Measurements from ENCODE around the gene CLIP1.

The CLIP1 gene

GRCh38 chr12:122354958-122355641, 67.4 kb downstream of the CLIP1 start:
- no peak for DNase-seq

DNA sequence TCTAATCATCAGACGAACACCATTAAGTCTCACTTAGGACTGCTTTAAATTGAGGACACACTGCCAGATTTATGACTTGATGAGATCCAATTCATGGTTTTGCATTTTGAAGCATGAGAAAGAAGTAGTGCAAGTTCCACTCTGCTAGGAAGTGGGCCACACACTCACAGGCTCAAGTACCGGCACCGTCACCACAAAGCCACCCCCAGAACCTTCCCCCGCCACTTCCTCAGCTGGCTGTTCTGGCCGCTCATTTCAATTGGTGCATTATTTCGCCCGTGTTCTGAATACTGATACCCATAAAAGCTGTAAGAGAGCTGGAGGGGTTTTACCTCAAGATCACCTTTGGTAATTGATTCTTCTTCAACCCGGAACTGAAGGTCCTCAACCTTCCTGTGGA, 70.1 kb downstream of the CLIP1 start:
- DNase-seq, result no peak

DNA sequence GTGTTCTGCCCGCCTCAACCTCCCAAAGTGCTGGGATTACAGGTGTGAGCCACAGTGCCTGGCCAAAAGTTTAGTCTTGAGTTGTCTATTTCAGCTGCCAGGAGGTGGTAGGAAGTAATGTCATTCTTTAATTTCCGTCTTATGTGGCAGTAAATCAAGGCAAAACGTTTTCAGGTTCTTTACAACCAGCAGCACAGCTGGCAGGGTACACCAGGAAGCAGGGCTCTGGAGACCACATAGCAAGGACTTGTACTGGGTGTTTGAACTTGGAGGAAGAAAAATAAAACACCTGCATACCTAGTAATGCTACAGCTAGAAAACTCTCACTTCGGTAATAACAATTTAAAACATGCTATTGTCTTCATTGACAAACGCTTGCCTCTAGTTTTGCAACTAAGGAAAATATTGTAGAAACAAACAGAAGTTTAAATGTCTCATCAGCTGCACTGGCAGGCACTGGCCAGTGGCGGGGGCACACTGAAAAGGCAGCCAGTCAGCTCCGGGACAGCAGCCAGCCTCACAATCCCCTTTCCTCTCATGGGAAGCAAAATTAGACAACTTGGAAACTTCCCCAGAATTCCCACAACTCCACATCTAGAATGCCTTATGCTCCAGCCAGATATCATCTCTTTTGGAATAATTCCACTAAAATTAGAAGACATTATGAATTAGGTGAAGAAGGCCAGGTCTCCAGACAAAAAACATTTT, 72.2 kb downstream of the CLIP1 start:
- no peak for DNase-seq

DNA sequence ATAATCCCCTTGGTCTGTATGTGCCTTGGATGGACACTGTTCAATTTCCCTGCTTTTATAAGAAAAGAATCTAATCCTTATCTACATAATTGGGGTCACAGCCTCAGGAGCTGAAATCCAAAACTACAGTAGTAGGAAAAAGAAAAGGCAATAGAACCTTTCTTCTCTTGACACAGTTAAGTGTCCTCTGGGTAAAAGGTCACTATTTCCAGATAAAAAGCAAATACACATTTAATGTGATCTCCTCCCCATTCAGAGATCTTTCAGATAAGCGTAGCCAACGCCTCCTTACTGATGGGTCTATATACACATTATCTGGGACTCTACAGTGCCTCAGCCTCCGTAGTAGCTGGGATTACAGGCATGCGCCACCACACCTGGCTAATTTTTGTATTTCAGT, 73.4 kb downstream of the CLIP1 start:
- DNase-seq, result no peak

DNA sequence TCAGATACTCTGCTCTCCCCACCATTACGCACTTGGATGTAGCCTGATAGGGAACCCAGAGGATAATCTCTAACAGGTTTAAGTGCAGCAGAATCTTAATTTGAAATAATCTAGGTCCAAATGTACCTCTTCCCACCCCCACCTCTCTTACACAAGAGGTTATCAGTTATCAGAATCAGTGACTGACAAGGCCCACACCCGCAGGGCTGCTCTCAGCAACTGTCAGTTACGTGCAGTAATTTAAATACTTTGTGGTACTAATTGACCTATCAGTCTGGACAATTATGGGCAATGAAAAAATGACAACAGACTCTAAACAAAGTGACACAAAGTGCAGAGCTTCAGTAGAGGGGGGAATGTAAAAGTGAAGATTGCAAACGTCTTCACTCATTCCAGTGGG, 74.0 kb downstream of the CLIP1 start:
- DNase-seq, result no peak

- no peak for DNase-seq
Measured at GRCh38 chr12:122346054-122346453, 76.4 kb downstream of the CLIP1 start.

DNA sequence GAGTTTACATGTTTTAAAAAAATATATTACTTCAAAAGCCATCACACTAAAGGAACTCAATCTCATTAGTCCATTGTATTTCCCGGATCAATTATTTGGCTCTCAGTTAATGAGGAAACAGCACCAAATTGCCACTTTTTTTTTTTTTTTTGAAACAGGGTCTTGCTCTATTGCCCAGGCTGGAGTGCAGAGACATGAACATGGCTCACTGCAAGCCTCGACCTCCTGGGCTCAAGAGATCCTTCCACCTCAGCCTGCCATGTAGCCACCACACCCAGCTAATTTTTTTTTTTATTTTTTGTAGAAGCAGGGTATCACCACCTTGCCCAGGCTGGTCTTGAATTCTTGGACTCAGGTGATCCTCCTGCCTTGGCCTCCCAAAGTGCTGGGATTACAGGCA, 77.4 kb downstream of the CLIP1 start:
- DNase-seq, result no peak

DNA sequence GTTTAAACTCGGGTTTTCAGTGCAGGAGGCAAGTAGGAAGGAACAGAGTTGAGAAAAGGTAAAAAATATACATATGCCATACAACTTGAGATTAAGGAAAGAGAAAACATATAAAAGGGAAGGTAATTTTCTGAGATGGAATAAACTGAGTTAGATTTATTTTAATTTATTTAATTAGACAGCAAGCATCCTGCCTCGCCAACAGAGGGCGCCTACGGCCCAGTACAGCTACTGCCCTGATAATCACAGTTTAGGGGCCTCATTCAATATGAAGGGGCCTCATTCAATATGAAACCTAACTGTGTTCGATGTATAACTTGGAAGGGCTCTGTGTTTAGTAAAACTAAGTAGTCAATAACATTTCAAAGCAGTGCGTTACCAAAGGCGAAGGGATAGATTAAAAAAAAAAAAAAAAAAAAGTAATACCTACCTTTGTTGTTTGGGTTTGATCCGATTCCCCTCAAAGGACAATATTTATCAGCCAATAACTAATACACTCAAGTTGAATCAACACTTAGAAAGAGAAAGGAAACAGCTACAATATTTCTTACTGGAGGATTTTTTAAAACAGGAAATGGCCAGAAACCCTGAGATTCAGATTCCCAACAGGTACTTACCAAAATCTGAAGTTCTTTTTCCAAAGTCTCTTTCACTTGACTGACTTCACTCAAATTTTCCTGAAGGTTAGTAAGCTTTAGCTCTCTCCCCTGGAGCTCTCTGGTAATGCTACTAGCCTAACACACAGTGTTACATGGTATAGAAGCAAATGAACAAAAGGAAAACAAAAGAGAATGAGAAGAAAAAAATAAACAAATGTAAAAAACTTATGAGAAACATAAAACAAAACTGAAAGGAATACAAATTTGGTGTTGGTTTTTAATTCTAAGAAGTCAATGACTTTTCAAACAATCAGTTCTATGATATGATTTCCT, 86.2 kb downstream of the CLIP1 start:
- DNase-seq, result peak; percentile 50

DNA sequence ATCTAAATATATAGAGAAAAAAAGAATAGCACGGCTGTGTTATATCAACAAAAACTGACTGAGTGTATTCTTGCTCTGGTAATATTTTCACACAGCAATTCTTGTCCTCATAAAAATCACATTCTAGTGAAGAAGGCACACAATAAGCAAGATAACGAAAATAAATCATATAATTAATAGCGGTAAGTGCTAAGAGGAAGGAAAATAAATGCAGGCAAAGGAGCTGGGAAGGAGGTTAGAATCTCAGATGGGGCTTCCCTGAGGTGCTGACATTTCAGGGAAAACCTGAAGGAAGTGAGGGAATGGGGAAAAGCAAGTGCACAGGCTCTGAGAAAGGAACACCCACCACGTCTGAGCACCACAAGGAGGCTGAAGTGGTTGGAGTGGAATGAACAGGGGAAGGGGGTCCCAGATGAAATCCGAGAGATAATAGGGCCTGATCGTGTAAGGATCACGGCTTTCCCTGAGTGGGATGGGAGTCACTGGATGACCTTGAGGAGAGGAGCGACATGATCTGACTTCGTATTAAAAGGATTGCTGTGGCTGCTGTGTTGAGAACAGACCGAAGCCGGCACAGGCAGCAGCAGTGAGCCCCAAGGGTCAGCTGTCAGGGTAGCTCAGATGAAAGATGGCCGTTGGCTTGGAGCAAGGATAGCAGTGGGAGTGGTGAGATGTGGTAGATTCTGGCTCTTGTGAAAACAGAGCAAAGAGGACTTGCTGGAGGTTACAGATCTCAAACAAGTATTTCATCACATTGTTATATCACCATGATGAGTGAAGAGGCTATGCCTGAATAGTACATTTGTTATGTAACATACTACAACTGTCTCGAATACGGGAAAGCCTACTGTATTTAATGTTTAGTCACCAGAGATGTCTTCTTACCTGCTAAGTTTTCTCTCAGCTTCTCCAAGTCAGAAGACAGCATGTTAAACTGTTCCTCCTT, 89.1 kb downstream of the CLIP1 start:
- DNase-seq, result no peak

DNA sequence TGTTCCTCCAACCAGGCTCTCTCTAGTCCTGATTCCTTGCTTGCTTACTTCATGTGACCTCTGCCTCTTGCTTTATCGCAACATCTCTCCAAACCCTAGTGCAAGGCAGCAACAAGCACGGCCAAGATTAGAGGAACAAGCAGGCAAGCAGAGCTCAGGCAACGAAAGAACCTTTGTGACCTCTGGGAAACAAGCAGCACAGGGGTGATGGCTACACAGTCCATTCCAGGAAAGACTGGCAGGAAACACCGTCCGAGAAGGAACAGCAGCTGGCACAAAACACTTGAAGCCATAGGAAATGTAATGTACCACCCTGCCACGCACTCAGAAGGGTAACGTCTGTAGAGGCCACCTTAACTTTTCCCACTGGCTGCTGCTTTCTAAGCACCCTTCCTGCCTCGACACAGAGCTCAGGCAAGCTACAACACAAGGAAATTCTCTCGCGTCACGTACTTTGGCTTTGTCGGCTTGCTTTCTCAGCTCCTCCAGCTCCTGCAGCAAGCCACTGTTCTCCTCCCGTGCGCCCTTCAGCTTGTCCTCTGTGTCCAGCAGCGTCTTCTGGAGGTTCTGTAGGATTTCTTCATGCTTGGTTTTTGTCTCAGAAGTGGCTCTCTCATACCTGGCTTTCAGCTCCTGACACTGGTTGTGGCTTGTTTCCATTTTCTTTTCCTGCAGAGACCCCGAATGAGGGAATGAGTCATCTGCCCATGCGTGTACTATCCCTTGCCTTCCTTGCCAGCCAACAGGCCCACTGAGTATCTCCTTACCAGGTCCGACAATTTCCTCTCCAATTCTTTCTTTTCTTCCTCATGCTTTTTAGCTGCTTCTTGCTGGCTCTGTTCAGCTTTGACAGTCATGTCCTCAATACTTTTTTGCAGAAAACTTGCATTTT, 94.7 kb downstream of the CLIP1 start:
- no peak for DNase-seq

DNA sequence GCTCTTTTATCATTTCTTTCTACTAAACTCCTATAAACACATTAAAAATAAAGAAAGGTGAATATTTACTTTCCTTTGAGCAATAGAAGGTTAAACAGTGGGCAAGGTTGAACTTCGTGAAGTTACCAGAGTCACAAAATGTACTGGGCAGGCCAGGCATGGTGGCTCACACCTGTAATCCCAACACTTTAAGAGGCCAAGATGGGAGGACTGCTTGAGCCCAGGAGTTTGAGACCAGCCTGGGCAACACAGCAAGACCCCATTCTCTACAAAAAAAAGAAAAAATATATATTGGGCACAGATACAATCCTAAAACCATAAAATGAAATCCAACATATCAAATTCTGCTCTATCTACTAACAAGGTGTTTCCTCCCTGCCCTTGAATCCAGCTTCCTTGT, 95.5 kb downstream of the CLIP1 start:
- DNase-seq, result no peak

GRCh38 chr12:122326586-122326985, 95.9 kb downstream of the CLIP1 start:
- DNase-seq, result no peak

- no peak for DNase-seq
Measured at GRCh38 chr12:122323311-122324019, 99.0 kb downstream of the CLIP1 start.

- DNase-seq, result no peak
Measured at GRCh38 chr12:122322501-122322900, 100.0 kb downstream of the CLIP1 start.

- DNase-seq, result no peak
Measured at GRCh38 chr12:122318607-122319605, 103.6 kb downstream of the CLIP1 start.

GRCh38 chr12:122312926-122313325, 109.5 kb downstream of the CLIP1 start:
- no peak for DNase-seq

- DNase-seq, result no peak
Measured at GRCh38 chr12:122311696-122312095, 110.8 kb downstream of the CLIP1 start.

GRCh38 chr12:122310626-122311333, 111.7 kb downstream of the CLIP1 start:
- DNase-seq, result no peak

Data from activated naive CD4-positive, alpha-beta T cell treated with Interleukin-2 at 50 U/mL for 16 hours (primary cell).